HG03558 (cell line): ENCODE measurements around the gene AHNAK.
"Not testable (repeated sequence)": the region's sequence is repeated elsewhere in the genome, so short reads cannot be mapped to it uniquely, and the experiment has no call there.

Source experiments
- ATAC-seq: cut with Tn5 transposase; IDR thresholded peaks from one replicate; pipeline ENCODE4 v1.9.1; 2021; ENCODE audit warnings: moderate number of reproducible peaks; ENCODE audit not compliant: unreplicated experiment; ENCODE audit errors: extremely low read depth

The AHNAK gene

DNA sequence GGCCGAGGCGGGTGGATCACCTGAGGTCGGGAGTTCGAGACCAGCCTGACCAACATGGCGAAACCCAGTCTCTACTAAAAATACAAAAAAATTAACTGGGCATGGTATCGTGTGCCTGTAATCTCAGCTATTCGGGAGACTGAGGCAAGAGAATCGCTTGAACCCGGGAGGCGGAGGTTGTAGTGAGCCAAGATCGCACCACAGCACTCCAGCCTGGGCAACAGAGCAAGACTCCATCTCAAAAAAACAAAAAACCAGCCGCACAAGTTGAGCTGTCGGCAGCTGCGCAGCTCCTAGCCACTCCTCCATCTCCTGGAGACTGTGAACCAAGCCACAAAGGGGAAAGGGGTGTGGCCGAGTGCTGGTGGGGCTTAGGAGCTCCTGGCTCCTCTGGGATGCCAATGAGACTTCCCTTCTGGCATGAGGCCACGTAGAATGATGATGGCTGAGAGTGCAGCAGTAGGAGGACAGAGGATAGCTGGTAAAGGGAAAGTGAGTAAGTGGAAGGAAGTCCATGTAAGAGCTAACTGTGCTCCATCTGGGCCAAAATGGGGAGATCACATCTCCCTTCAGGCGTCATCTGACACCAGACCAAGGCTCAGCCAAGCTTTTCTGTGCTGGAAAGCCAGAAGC lies 47.2 kb downstream of the AHNAK start:
- not testable (repeated sequence) for ATAC-seq

- no peak for ATAC-seq
Observed at GRCh38 chr11:62498492-62499286, 47.9 kb downstream of the AHNAK start.

GRCh38 chr11:62498031-62498430 lies 48.6 kb downstream of the AHNAK start:
- no peak for ATAC-seq

DNA sequence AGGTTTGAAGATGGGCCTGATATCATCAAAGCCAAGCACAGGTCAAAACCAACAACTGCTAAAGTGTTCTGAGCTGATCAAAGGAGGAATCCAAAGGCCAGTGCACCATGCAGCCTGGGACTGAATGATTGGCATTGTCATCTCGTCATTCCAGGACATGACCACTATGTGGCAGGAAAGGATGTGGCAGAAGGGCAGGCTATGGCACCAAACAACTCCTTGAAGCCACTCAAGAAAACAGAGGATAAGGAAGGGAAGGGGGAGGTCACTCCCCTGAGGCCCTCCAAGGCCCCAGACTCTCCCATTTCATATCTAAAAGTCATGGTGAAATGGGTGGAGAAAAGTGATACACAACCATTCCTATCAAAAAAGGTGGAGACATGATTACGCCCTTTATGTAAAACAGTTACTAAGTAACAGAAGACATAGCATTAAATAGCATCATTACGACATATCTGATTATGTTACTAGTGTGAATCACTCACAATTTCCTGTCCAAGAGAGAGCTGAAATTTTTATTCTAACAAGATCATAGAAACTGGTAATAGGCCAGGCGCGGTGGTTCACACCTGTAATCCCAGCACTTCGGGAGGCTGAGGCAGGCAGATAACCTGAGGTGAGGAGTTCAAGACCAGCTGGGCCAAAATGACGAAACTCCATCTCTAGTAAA lies 49.3 kb downstream of the AHNAK start:
- no peak for ATAC-seq

DNA sequence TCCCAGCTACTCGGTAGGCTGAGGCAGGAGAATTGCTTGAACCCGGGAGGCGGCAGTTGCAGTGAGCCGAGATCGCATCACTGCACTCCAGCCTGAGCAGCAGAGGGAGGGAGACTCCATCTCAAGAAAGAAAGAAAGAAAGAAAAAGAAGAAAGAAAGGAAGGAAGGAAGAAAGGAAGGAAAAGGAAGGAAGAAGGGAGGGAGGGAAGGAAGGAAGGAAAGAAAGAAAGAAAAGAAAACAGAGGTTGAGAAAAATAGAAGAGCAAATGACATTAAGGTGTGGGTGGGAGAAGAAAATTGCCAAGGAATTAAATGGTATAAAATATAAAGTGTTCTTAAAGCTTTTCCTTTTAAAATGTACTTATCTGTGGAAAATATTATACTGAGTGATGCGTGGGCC lies 49.9 kb downstream of the AHNAK start:
- no peak for ATAC-seq

DNA sequence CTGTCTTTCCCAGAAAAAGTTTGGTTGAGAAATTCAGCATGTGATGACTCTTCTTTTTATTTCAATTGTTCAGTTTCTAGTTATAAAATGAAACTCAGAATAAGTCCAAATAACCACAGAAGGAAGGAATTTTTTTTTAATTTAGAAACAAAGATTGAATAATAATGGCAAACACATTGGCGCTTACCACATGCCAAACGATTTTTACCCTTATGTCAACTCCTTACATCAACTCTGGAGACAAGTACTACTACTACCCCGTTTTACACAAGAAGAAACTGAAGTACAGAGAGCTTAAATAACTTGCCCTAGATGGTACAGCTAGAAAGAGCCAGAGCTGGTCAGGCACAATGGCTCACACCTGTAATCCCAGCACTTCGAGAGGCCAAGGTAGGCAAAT lies 52.4 kb downstream of the AHNAK start:
- no peak for ATAC-seq

- ATAC-seq: no peak
Observed at GRCh38 chr11:62493801-62494200, 52.8 kb downstream of the AHNAK start.

DNA sequence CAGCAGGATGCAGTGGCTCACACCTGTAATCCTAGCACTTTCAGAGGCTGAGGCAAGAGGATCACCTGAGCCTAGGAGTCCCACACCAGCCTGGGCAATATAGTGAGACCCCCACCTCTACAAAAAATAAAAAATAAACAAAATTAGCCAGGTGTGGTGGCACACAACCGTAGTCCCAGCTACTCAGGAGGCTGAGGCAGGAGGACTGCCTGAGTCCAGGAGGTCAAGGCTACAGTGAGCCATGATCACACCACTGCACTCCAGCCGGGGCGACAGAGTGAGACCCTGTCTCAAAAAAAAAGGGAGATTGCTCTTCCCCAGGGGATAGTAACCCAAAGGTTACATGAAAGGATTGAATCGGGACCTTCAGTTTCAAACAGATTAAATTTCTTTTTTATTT lies 54.0 kb downstream of the AHNAK start:
- no peak for ATAC-seq

DNA sequence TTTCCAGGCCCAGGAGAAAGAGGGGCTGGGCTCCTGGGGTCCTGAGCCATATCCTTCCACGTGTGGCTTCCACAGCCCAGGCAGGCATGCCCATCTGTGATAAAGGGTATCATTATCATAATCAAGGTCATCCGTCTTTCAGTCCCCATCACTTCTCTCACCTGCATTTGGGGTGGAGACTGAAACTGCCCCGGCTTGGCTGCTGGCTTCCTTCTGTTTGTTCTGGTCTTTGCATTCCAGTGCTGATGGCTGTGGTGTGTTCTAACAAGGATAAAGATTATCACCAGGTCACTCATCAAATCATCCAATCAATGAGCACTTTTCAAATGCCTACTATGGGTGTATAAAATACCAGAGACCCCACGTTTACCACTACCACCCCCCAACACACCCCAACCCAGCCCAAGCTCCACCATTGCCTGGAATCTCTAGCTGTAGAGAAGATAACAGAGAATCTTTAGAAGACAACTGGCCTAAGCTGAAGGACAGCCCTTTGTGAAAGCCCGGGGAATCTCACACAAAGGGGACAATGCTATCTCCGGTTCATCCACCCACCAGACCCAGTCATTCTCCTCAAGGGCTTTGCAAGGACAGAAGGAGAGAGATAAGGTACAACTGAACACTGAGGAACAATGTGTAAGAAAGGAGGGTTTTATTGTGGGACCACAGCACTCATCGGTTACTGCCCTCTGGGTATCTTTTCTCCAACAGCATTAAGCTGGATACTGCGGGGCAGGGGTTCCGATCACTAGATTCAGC lies 54.9 kb downstream of the AHNAK start:
- ATAC-seq: no peak

DNA sequence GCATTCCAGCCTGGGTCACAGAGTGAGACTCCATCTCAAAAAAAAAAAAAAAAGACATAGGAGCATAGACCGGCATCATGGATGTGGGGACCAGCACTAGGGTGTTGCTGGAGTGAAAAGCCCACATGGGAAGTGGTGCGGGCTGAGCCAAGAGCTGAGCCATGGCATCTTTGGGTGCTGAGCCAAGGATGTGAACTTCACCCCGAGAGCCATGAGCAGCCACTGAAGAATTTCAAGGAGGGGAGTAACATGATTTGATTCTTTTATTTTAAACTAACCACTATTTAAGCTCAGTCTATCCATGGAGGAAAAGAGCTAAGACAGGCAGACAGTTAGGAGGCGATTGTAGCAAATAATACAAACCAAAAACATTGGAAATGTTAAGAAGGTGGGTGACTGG lies 57.4 kb downstream of the AHNAK start:
- no peak for ATAC-seq

DNA sequence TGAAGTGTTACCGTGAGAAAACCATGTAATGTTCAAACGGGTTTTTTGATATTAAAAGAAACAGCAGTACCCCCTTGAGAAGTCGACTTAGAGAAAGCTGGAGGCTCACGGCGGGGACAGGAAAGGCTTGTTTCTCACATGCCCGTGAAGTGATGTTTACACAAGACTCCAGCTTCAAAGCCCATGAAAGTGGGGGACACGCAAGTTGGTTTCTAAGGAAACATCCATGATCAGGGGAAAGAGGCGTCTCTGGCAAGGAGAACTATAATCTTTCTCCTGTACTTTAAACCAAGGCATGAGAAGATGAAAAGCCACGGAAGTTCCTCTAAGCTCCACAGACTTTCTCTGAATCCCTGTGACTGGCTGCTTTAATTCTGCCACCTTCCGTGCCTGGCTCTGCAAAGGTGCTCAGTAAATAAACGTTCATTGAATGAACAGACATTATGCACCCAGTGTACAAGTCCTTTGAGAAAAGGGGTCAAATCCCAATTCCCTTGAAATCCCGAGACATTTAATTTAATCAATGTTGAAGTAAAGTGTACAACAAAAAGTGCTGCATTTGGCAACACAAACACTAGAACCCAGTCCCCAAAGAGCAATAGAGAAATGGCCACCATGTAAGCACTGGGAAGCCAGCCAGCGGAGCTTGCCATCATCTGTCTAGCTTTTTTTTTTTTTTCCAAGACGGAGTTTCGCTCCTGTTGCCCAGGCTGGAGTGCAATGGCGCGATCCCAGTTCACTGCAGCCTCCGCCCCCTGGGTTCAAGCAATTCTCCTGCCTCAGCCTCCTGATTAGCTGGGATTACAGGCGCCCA lies 58.7 kb downstream of the AHNAK start:
- no peak for ATAC-seq

DNA sequence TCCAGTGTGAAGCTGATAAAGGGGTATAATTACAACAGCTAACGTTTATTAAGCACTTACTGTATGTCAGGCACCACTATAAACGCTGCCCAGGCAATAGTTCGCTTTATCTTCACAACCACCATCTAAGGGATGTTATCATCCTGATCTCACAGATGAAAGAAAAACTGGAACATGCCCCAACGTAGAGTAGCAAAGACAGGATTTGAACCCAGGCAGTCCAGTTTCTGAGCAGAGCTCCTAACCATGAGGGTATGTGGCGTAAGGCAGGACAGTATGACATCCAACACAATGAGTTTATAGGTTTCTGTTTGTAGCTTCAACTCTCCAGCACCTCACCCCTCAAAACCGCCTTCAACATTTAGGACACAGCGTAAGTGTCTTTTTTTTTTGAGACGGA lies 59.5 kb downstream of the AHNAK start:
- ATAC-seq: no peak

- no peak for ATAC-seq
Observed at GRCh38 chr11:62484352-62484751, 62.3 kb downstream of the AHNAK start.

DNA sequence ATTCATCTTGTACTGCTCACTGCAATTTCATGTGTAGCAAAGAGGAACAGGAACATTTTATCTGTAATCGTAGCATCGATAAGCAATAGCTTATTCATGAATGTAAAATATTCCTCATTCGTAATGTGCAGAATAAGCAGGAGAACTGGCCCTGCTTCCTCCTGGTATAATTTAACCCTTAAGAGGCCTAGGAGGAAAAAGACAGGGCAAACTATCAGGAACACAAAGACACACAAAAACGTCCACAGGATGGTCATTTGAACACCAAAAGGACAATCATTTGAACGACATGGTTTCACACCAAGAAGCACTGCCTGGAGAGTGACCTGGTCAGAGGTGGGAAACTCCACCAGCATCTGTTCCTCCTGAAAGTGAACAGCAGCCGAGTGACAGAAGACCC lies 63.9 kb downstream of the AHNAK start:
- no peak for ATAC-seq

GRCh38 chr11:62479631-62480201 lies 66.9 kb downstream of the AHNAK start:
- no peak for ATAC-seq

DNA sequence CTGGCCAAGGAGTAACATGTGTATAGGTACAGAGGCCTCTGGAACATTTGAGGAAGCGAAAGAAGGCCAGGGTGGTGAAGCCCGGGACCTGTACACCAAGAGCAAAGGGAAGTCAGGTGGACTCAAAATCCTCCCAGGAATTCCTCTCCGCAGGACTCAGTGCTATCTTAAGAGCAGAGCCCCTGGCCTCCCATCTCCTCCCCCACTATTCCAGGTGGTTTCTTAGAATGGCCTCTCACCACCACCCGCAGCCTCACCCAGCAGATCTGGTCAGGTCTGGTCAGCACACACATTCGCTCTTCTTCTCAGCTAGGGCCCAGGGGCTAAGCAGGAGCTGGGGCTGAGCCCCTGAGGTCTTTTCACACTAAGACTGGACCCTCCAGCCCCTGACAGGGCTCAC lies 68.7 kb downstream of the AHNAK start:
- no peak for ATAC-seq

DNA sequence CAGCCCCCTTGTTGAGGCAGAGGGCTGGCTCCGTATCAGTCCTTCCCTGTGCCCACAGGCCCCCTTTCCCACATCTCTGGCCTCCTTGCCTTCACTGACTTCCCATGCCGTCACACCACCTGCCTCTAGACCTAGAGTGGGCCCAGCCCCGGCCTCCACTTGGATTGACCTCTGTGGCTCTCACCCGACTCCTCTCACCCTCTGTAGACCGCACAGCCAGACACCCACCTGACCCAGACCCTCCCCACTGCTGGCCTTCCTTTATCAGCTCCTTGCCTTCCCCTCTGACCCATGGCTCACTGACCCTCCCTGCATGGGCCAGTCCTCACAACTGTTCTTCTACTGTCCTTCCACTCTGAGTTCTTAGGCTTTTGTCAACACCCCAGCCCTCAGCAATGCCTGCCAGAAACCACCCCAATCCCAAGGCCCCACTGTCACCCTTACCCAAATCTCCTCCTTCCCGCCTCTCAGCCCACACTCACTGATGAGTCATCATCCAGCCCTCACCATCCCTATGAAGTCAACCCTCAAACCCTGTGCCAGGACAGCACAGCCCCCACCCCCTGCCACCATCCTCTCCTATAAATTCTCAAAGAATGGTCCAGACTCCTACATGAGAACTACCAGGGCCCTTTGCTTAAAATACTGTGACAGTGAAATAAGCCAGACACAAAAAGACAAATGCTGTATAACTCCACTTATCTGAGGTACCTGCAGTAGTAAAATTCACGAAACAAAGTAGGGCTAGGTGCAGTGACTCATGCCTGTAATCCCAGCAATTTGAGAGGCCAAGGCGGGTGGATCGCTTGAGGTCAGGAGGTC lies 74.3 kb downstream of the AHNAK start:
- no peak for ATAC-seq

- no peak for ATAC-seq
Observed at GRCh38 chr11:62471603-62472002, 75.0 kb downstream of the AHNAK start.

DNA sequence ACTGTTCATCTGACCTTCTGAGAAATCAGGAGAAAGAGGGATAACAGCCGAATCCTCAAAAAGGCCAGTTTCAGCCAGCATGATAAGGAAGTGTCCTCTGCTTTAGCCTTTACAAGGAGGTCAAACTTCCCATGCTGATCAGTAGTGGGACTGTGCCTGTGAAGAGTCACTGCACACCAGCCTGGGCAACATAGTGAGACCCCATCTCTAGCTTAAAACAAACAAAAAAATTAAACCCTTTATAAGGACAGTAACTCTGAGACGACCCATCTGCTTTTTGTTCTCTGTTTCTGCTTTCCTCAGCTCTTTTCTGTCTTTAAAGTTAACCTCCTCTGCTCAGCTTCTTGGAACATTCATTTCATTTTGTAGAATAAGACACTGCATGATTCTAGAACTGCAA lies 78.0 kb downstream of the AHNAK start:
- ATAC-seq: no peak
